ENCODE data around the gene WDR81.

GRCh38 chr17:1762233-1762900 lies 37.9 kb downstream of the WDR81 start:
- TF ChIP-seq CTCF (optimal IDR thresholded peaks at IDR 0.05 in 1 of 3, IDR thresholded peaks at IDR 0.05 in 1 of 3, conservative IDR thresholded peaks at IDR 0.05 in 1 of 3; ENCODE audit: extremely low read depth in 1 of 3, insufficient read depth in 2 of 3, low read length in 3 of 3) (no peak), EZH2 (IDR thresholded peaks at IDR 0.05; ENCODE audit: low read length) (no peak)
